GM20000 (cell line): ENCODE measurements around the gene LINC01488.

Source experiments
- DNase-seq: peaks from one replicate; pipeline ENCODE4 v3.0.0; 2012; ENCODE audit warnings: low spot score
- TF ChIP-seq, protein P1 (sequence below): IDR thresholded peaks from 2 replicates; pipeline ENCODE4 v1.5.1; 2012; ENCODE audit warnings: mild to moderate bottlenecking, control low read depth; ENCODE audit errors: extremely low read depth, missing control alignments

The LINC01488 gene

DNA sequence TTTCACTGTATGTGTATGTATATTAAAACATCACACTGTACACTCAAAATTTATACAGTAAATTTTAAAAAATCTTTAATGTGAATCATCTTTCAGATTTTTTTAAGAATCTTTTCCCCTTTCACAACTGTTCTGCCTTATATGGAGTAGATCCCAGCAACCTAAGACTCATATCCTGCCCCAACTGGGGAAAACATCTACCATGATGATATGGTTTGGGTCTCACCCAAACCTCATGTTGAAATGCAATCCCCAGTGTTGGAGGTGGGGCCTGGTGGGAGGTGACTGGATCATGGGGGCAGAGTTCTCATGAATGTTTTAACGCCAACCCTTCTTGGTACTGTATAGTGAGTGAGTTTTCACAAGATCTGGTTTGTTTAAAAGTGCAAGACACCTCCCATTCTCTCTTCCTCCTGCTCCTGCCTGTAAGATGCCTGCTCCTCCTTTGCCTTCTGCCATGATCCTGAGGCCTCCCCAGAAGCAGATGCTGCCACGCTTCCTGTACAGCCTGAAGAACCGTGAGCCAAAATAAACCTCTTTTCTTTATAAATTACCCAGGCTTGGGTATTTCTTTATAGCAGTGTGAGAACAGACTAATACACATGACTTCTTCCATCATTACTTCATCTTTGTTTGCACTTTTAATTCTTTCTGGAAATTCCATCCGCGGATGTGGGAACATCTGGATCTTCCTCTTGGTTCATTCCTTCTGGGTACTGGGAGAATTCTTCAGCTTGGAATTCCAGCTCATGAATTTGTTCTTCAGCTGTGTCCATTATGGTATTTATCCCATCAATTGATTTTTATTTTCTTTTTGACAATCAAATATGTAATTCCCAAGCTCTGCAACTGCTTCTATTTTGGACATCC, 36.9 kb downstream of the LINC01488 start:
- no peak for DNase-seq
- TF ChIP-seq, protein P1, sequence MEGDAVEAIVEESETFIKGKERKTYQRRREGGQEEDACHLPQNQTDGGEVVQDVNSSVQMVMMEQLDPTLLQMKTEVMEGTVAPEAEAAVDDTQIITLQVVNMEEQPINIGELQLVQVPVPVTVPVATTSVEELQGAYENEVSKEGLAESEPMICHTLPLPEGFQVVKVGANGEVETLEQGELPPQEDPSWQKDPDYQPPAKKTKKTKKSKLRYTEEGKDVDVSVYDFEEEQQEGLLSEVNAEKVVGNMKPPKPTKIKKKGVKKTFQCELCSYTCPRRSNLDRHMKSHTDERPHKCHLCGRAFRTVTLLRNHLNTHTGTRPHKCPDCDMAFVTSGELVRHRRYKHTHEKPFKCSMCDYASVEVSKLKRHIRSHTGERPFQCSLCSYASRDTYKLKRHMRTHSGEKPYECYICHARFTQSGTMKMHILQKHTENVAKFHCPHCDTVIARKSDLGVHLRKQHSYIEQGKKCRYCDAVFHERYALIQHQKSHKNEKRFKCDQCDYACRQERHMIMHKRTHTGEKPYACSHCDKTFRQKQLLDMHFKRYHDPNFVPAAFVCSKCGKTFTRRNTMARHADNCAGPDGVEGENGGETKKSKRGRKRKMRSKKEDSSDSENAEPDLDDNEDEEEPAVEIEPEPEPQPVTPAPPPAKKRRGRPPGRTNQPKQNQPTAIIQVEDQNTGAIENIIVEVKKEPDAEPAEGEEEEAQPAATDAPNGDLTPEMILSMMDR, result no peak

DNA sequence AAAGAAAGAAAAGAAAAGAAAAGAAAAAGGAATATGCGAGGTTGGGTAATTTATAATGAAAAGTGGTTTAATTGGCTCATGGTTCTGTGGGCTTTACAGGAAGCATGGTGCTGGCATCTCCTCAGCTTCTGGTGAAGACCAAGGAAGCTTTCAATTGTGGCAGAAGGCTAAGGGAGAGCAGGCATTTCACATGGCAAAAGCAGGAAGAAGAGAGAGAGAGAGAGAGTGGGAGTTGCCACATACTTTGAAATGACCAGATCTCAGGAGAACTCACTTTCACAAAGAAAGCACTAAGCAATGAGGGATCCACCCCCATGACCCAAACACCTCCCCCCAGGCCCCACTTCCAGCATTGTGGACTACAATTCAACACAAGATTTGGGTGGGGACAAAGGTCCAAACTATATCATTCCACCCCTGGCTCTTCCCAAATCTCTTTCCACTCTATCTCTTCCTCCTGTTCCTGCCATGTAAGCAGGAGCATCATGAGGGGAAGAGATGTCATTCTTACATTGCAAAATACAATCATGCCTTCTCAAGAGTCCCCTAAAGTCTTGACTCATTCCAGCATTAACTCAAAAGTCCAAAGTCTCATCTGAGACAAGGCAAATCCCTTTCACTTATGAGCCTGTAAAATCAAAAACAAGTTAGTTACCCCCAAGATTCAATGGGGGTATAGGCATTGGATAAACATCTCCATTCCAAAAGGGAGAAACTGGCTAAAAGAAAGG, 38.9 kb downstream of the LINC01488 start:
- TF ChIP-seq, protein P1, result no peak
- DNase-seq, result no peak

DNA sequence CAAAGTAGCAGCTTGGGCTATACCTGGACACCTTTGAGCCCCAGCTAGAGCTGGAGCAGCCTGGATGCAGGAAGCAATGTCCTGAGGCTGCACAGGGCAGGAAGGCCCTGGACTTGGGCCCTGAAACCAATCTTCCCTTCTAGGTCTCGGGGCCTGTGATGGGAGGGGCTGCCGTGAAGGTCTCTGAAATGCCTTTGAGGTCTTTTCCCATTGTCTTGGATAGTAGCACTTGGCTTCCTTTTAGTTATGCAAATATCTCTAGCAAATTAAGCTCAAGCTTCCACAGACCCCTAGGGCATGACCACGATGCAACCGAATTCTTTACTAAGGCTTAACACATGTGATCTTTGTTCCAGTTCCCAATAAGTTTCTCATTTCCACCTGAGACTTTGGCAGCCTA, 40.0 kb downstream of the LINC01488 start:
- TF ChIP-seq, protein P1, result no peak
- DNase-seq, result no peak

DNA sequence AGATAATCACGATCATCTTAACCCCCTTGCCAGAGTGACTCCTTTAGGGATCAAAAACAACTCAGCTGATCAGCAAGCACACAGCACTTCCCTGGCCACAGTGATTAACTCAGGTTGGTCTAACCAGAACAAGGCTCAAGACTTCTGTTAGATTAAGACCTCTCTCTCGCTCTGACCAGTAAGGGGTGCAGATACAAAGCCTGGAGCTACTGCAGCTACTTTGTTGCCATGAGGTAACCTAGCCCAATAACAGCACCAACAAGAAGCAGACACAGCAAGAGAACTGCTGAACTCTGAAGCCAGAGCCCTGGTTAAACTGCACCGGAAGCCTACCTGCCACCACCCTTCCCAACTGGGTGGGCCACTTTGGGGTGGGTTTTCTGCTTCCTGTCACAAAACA, 42.0 kb downstream of the LINC01488 start:
- TF ChIP-seq, protein P1, result no peak
- no peak for DNase-seq

DNA sequence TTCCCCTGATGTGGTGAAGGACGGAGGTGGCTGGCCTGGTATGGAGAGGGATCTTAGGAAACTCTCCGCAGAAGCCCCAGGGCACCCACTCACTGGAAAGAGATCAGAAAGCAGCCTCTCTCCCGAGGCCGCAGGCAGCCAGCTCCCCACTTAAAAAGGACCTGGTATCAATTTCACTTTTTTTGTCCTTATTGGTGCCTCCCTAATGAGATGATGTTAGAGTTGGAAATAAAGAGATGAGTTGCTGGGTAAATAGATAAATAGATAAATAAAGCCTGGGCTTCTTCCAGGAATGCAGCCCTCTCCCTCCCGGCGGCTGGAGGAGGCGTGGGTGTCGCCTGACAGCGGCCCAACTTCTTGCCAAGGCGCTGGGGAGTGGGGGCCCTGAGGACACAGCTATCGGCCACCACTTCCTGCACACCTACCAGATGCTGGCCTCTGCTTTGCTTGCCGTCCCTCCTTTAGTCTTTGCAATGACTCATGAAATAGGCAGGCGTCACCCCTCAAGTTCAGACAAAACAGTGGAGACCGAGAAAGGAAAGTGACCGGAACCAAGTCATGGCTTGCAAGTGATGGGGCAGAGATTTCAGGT, 42.9 kb downstream of the LINC01488 start:
- TF ChIP-seq, protein P1, result no peak
- DNase-seq, result no peak

DNA sequence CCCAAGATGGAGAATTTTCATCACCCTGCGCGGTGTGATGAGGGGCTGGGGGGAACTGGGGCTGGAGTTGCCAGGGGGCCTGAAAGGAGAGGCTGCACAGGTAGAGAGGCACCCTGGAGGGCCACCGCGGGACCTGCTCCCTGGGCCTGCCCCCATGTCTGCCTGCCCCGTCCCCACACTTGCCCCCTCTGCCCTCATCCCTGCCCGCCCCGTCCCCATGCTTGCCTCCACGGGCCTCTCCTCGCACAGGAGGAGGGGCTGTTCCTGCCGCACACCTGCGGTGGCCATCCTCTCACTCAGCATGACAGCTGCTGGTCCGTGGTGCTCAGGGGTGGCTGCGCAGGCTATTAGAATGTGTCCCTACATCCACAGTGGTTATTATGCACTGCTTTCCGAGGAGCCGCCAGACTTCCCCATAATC, 43.5 kb downstream of the LINC01488 start:
- DNase-seq, result no peak
- TF ChIP-seq, protein P1, result no peak
